HG03045 (cell line): ENCODE measurements around the gene SHISAL1.

Experiments used
- ATAC-seq: cut with Tn5 transposase; IDR thresholded peaks from one replicate; pipeline ENCODE4 v1.9.1; 2021; ENCODE audit warnings: mild to moderate bottlenecking, moderate library complexity; ENCODE audit not compliant: unreplicated experiment

SHISAL1 gene

GRCh38 chr22:44266796-44267760, 45.7 kb downstream of the SHISAL1 start:
- no peak for ATAC-seq

- ATAC-seq = no peak
Measured at GRCh38 chr22:44263547-44263946, 49.2 kb downstream of the SHISAL1 start.

- no peak for ATAC-seq
Measured at GRCh38 chr22:44261861-44262595, 50.7 kb downstream of the SHISAL1 start.

- no peak for ATAC-seq
Measured at GRCh38 chr22:44261164-44261860, 51.4 kb downstream of the SHISAL1 start.

- no peak for ATAC-seq
Measured at GRCh38 chr22:44260216-44261035, 52.3 kb downstream of the SHISAL1 start.

- ATAC-seq = no peak
Measured at GRCh38 chr22:44259366-44260215, 53.2 kb downstream of the SHISAL1 start.

GRCh38 chr22:44256556-44257485, 55.9 kb downstream of the SHISAL1 start:
- ATAC-seq = no peak

GRCh38 chr22:44256085-44256484, 56.7 kb downstream of the SHISAL1 start:
- ATAC-seq = no peak

GRCh38 chr22:44254811-44255210, 57.9 kb downstream of the SHISAL1 start:
- no peak for ATAC-seq

- no peak for ATAC-seq
Measured at GRCh38 chr22:44249376-44250147, 63.2 kb downstream of the SHISAL1 start.

- ATAC-seq = no peak
Measured at GRCh38 chr22:44248926-44249325, 63.8 kb downstream of the SHISAL1 start.

- ATAC-seq = no peak
Measured at GRCh38 chr22:44247923-44248892, 64.5 kb downstream of the SHISAL1 start.

GRCh38 chr22:44247346-44247745, 65.4 kb downstream of the SHISAL1 start:
- ATAC-seq = no peak

GRCh38 chr22:44246615-44247326, 66.0 kb downstream of the SHISAL1 start:
- ATAC-seq = no peak

- no peak for ATAC-seq
Measured at GRCh38 chr22:44245867-44246266, 66.9 kb downstream of the SHISAL1 start.

GRCh38 chr22:44245438-44245837, 67.3 kb downstream of the SHISAL1 start:
- no peak for ATAC-seq
